ENCODE data around the gene BTBD9. TPM values are rescaled to one million over a fixed set of nuclear protein-coding genes. Genes with fewer than 3 reads are reported as not detected.

BTBD9 gene
- polyA plus RNA-seq, 1 donor from 2014 or later, result 15.2 TPM

- Mint-ChIP-seq H3K27ac (no peak overlapping the region), H3K4me3 (no peak overlapping the region), H3K36me3 (peaks cover 8% of the 10 kb centered on the region), H3K9me3 (no peaks in the 10 kb centered on the region), H3K27me3 (no peaks in the 10 kb centered on the region), H3K4me1 (no peaks in the 10 kb centered on the region)
Measured at GRCh38 chr6:38174315-38174714, 465.4 kb downstream of the BTBD9 start.

GRCh38 chr6:38173909-38174308 is 465.8 kb downstream of the BTBD9 start:
- Mint-ChIP-seq H3K27me3 (no peaks in the 10 kb centered on the region), H3K9me3 (no peaks in the 10 kb centered on the region), H3K27ac (peak overlapping the region in 1 of 3 donors; percentile 62), H3K4me3 (no peak overlapping the region), H3K36me3 (peaks cover 8% of the 10 kb centered on the region), H3K4me1 (no peaks in the 10 kb centered on the region)

GRCh38 chr6:38172739-38173410 is 466.9 kb downstream of the BTBD9 start:
- Mint-ChIP-seq H3K9me3 (no peaks in the 10 kb centered on the region), H3K36me3 (peaks cover 8% of the 10 kb centered on the region), H3K27me3 (no peaks in the 10 kb centered on the region), H3K4me1 (no peaks in the 10 kb centered on the region), H3K27ac (peak overlapping the region in 1 of 3 donors; percentile 19), H3K4me3 (peak overlapping the region in 1 of 4 donors; percentile 55)

- H3K27ac Mint-ChIP-seq, result no peak overlapping the region
- H3K4me3 Mint-ChIP-seq, result no peak overlapping the region
- no peaks in the 10 kb centered on the region for H3K27me3 Mint-ChIP-seq
- H3K4me1 Mint-ChIP-seq, result no peaks in the 10 kb centered on the region
- peaks cover 8% of the 10 kb centered on the region for H3K36me3 Mint-ChIP-seq
- no peaks in the 10 kb centered on the region for H3K9me3 Mint-ChIP-seq
Measured at GRCh38 chr6:38171997-38172738, 467.6 kb downstream of the BTBD9 start.

- H3K36me3 Mint-ChIP-seq, result peaks cover 2% of the 10 kb centered on the region
- H3K4me3 Mint-ChIP-seq, result no peak overlapping the region
- no peak overlapping the region for H3K27ac Mint-ChIP-seq
- H3K27me3 Mint-ChIP-seq, result no peaks in the 10 kb centered on the region
- H3K4me1 Mint-ChIP-seq, result no peaks in the 10 kb centered on the region
- H3K9me3 Mint-ChIP-seq, result no peaks in the 10 kb centered on the region
Measured at GRCh38 chr6:38170666-38171355, 468.9 kb downstream of the BTBD9 start.

GRCh38 chr6:38169977-38170526 is 469.7 kb downstream of the BTBD9 start:
- Mint-ChIP-seq H3K27ac (peak overlapping the region in 2 of 3 donors; percentile 31 to 32), H3K9me3 (peaks cover 0 to 1% (median 0%) of the 10 kb centered on the region in 3 donors), H3K4me3 (no peak overlapping the region), H3K4me1 (no peaks in the 10 kb centered on the region), H3K27me3 (no peaks in the 10 kb centered on the region), H3K36me3 (peaks cover 2% of the 10 kb centered on the region)

GRCh38 chr6:38169221-38169976 is 470.3 kb downstream of the BTBD9 start:
- H3K27me3 Mint-ChIP-seq, result no peaks in the 10 kb centered on the region
- H3K27ac Mint-ChIP-seq, result peak overlapping the region in 2 of 3 donors; percentile 31 to 32
- H3K36me3 Mint-ChIP-seq, result peaks cover 2% of the 10 kb centered on the region
- H3K4me1 Mint-ChIP-seq, result no peaks in the 10 kb centered on the region
- H3K9me3 Mint-ChIP-seq, result peaks cover 0 to 1% (median 0%) of the 10 kb centered on the region in 3 donors
- no peak overlapping the region for H3K4me3 Mint-ChIP-seq

GRCh38 chr6:38168699-38169098 is 471.0 kb downstream of the BTBD9 start:
- no peaks in the 10 kb centered on the region for H3K27me3 Mint-ChIP-seq
- H3K9me3 Mint-ChIP-seq, result peaks cover 0 to 1% (median 0%) of the 10 kb centered on the region in 3 donors
- no peak overlapping the region for H3K4me3 Mint-ChIP-seq
- H3K36me3 Mint-ChIP-seq, result peaks cover 2% of the 10 kb centered on the region
- no peaks in the 10 kb centered on the region for H3K4me1 Mint-ChIP-seq
- H3K27ac Mint-ChIP-seq, result no peak overlapping the region

GRCh38 chr6:38168126-38168525 is 471.6 kb downstream of the BTBD9 start:
- H3K27me3 Mint-ChIP-seq, result no peaks in the 10 kb centered on the region
- no peak overlapping the region for H3K4me3 Mint-ChIP-seq
- no peak overlapping the region for H3K27ac Mint-ChIP-seq
- no peaks in the 10 kb centered on the region for H3K4me1 Mint-ChIP-seq
- H3K36me3 Mint-ChIP-seq, result peaks cover 2% of the 10 kb centered on the region
- H3K9me3 Mint-ChIP-seq, result peaks cover 0 to 1% (median 0%) of the 10 kb centered on the region in 3 donors

GRCh38 chr6:38167598-38167997 is 472.1 kb downstream of the BTBD9 start:
- peaks cover 2% of the 10 kb centered on the region for H3K36me3 Mint-ChIP-seq
- no peak overlapping the region for H3K4me3 Mint-ChIP-seq
- no peaks in the 10 kb centered on the region for H3K27me3 Mint-ChIP-seq
- H3K27ac Mint-ChIP-seq, result peak overlapping the region in 1 of 3 donors; percentile 88
- no peaks in the 10 kb centered on the region for H3K4me1 Mint-ChIP-seq
- peaks cover 0 to 1% (median 0%) of the 10 kb centered on the region in 3 donors for H3K9me3 Mint-ChIP-seq

GRCh38 chr6:38166411-38167240 is 473.1 kb downstream of the BTBD9 start:
- Mint-ChIP-seq H3K4me3 (no peak overlapping the region), H3K9me3 (peaks cover 0 to 1% (median 0%) of the 10 kb centered on the region in 3 donors), H3K4me1 (no peaks in the 10 kb centered on the region), H3K36me3 (peaks cover 2% of the 10 kb centered on the region), H3K27ac (no peak overlapping the region), H3K27me3 (no peaks in the 10 kb centered on the region)

GRCh38 chr6:38164671-38165108 is 475.0 kb downstream of the BTBD9 start:
- Mint-ChIP-seq H3K27ac (peak overlapping the region in 2 of 3 donors; percentile 39 to 83), H3K9me3 (peaks cover 3 to 4% (median 3%) of the 10 kb centered on the region in 3 donors), H3K4me1 (no peaks in the 10 kb centered on the region), H3K27me3 (no peaks in the 10 kb centered on the region), H3K4me3 (no peak overlapping the region), H3K36me3 (no peaks in the 10 kb centered on the region)

GRCh38 chr6:38164131-38164481 is 475.6 kb downstream of the BTBD9 start:
- peaks cover 0 to under 1% (median 0%) of the 10 kb centered on the region in 3 donors for H3K4me1 Mint-ChIP-seq
- H3K36me3 Mint-ChIP-seq, result no peaks in the 10 kb centered on the region
- H3K9me3 Mint-ChIP-seq, result peaks cover 3 to 4% (median 3%) of the 10 kb centered on the region in 3 donors
- H3K4me3 Mint-ChIP-seq, result no peak overlapping the region
- no peaks in the 10 kb centered on the region for H3K27me3 Mint-ChIP-seq
- H3K27ac Mint-ChIP-seq, result peak overlapping the region in 1 of 3 donors; percentile 83

Measured in IgD-negative memory B cell (primary cell).